IgD-negative memory B cell (primary cell): ENCODE results near the gene ABCA6. TPM values are rescaled to one million over a fixed set of nuclear protein-coding genes. Genes with fewer than 3 reads are reported as not detected.

Experiments
- polyA plus RNA-seq: library from polyadenylated mRNA; unstranded; fragments of 300-500 nt; fragmentation: Illumina TruSeq; gene quantifications from one replicate; pipeline ENCODE4 v1.2.3, GENCODE V29; 2021

ABCA6 gene
- polyA plus RNA-seq, 1 donor from 2014 or later: 0.80 TPM

Other genes with a start within 250 kb of the ABCA6 start
- not detected for gene ABCA8, start 186.5 kb downstream of the ABCA6 start, polyA plus RNA-seq
- not detected for gene ABCA9, start 81.0 kb downstream of the ABCA6 start, polyA plus RNA-seq
- not detected for gene ABCA10, start 86.9 kb upstream of the ABCA6 start, polyA plus RNA-seq
- 4.5 TPM for gene ABCA5, start 185.2 kb upstream of the ABCA6 start, polyA plus RNA-seq